K562 (cell line): Measurements from ENCODE around the gene STXBP6. TPM values are rescaled to one million over a fixed set of nuclear protein-coding genes. Genes with fewer than 3 reads are reported as not detected.

Source experiments
- ATAC-seq: fragments of 200-7000 bp; cut with Tn5 transposase; 3 replicates; pipeline ENCODE4 v1.9.1; 2020; ENCODE audit warnings: moderate library complexity
- BruUV-seq: library from RNA; stranded (reverse); fragments of 400-500 nt; replicated peaks from 2 replicates; lab custom pipeline; 2021; lab: Mats Ljungman, UMichigan
- CTCF ChIA-PET: fragments of 300-600 bp; formaldehyde crosslinking; extraction: SDS; loops from one replicate; lab custom pipeline; 2021; ENCODE audit warnings: low intra/inter-chr PET ratio; lab: Yijun Ruan, JAX
- POLR2A ChIA-PET: fragments of 300-600, 350-650 bp; sonication (Branson Sonifier 250); formaldehyde crosslinking; extraction: SDS; loops from one replicate; lab custom pipeline; 2021; ENCODE audit warnings: antibody characterized with exemption, inconsistent platforms; lab: Yijun Ruan, JAX
- DNase-seq, 4 experiments: peaks; one replicate each; pipeline versions ENCODE4 v3.0.0 to v3.0.0-alpha.2; 2011 to 2018; ENCODE audit warnings: low spot score in 3 of 4, mixed read lengths in 3 of 4; ENCODE audit errors: extremely low read depth in 1 of 4
- FAIRE-seq: peaks from 2 replicates; lab custom pipeline; 2011; peaks lifted over from hg19 to GRCh38; lab: Jason Lieb, UNC
- H2AFZ ChIP-seq: 2 replicates; pipeline ENCODE4 v1.6.0; 2011; ENCODE audit warnings: low read depth, low read length, control low read depth, inconsistent platforms
- H3K27ac ChIP-seq: fragments of 200-600 bp; 3 replicates; pipeline ENCODE4 v1.8.0; 2011; ENCODE audit warnings: low read depth, mild to moderate bottlenecking, control low read depth, inconsistent platforms, low read length, moderate library complexity, mixed read lengths; ENCODE audit errors: extremely low read depth
- H3K27me3 ChIP-seq, 2 experiments: fragments of 300-600 bp in 1 of 2; 2 replicates in 1 of 2; 3 replicates in 1 of 2; pipeline versions ENCODE4 v1.6.0 to v1.8.0; 2011; ENCODE audit warnings: inconsistent platforms in 2 of 2, low read length in 2 of 2, mild to moderate bottlenecking in 1 of 2, mixed read lengths in 1 of 2, moderate library complexity in 1 of 2; ENCODE audit not compliant: control insufficient read depth in 2 of 2, insufficient read depth in 2 of 2
- H3K36me3 ChIP-seq: fragments of 300-600 bp; 3 replicates; pipeline ENCODE4 v1.8.0; 2011; ENCODE audit warnings: mild to moderate bottlenecking, low read length, inconsistent platforms; ENCODE audit not compliant: control insufficient read depth, insufficient read depth
- H3K4me1 ChIP-seq, 2 experiments: fragments of 200-600 bp in 1 of 2; replicated peaks in 1 of 2; 2 replicates in 1 of 2; 3 replicates in 1 of 2; pipeline versions ENCODE4 v1.5.1 to v1.8.0; 2011; ENCODE audit warnings: inconsistent platforms in 2 of 2, low read length in 2 of 2, mild to moderate bottlenecking in 1 of 2, mixed read lengths in 1 of 2, moderate library complexity in 1 of 2; ENCODE audit not compliant: control insufficient read depth in 2 of 2, insufficient read depth in 2 of 2
- H3K4me2 ChIP-seq: 2 replicates; pipeline ENCODE4 v1.6.1; 2011; ENCODE audit warnings: low read length, control low read depth, inconsistent platforms, mixed read lengths; ENCODE audit not compliant: insufficient read depth
- H3K4me3 ChIP-seq: fragments of 200-600 bp; sonication (generic), shearing (Covaris generic); 2 replicates; pipeline ENCODE4 v1.5.1; 2016; ENCODE audit warnings: control low read depth, inconsistent platforms
- H3K79me2 ChIP-seq: fragments of 200-600 bp; 3 replicates; pipeline ENCODE4 v1.8.0; 2011; ENCODE audit warnings: low read length, inconsistent platforms; ENCODE audit not compliant: control insufficient read depth, insufficient read depth
- H3K9ac ChIP-seq, 2 experiments: 2 replicates each; pipeline versions ENCODE4 v1.6.0 to v1.6.1; 2011; ENCODE audit warnings: low read depth in 2 of 2, low read length in 2 of 2, control low read depth in 1 of 2, inconsistent platforms in 1 of 2, mild to moderate bottlenecking in 1 of 2, mixed read lengths in 1 of 2; ENCODE audit not compliant: insufficient read depth in 1 of 2
- H3K9me1 ChIP-seq: one replicate; pipeline ENCODE4 v1.6.0; 2011; ENCODE audit warnings: inconsistent platforms, mild to moderate bottlenecking, low read length, moderate library complexity; ENCODE audit not compliant: control insufficient read depth, insufficient read depth
- H3K9me3 ChIP-seq: replicated peaks from 2 replicates; pipeline ENCODE4 v1.5.1; 2011; ENCODE audit warnings: low read depth, low read length, inconsistent platforms; ENCODE audit not compliant: control insufficient read depth, insufficient read depth
- H4K20me1 ChIP-seq: replicated peaks from 2 replicates; pipeline ENCODE4 v1.6.1; 2011; ENCODE audit warnings: low read length, inconsistent platforms, mixed read lengths; ENCODE audit not compliant: control insufficient read depth, insufficient read depth
- CREB1 ChIP-seq, 2 experiments: sonication (generic) in 1 of 2; formaldehyde crosslinking in 1 of 2; IDR thresholded peaks; 2 replicates each; pipeline versions ENCODE4 v1.6.1 to v1.8.0; 2012 to 2022; ENCODE audit warnings: inconsistent platforms in 1 of 2, mild to moderate bottlenecking in 1 of 2, missing genetic modification reagents in 1 of 2, moderate library complexity in 1 of 2
- FOSL1 ChIP-seq: fragments of 200-800 bp; sonication (Bioruptor generic); conservative IDR thresholded peaks from 2 replicates; pipeline ENCODE4 v1.6.1; 2016; ENCODE audit warnings: missing genetic modification characterization, missing compliant biosample characterization
- ZNF699 ChIP-seq: fragments of 250-450 bp; sonication (Bioruptor Pico); IDR thresholded peaks from 2 replicates; pipeline ENCODE4 v1.8.0; 2021; ENCODE audit warnings: mild to moderate bottlenecking, moderate library complexity; ENCODE audit not compliant: insufficient replicate concordance
- WGBS: fragments of 100-300 bp; shearing (Covaris generic); methylation state at CpG from one replicate; pipeline ENCODE4 v1.1.6; 2016; ENCODE audit warnings: low coverage, mixed read lengths; ENCODE audit not compliant: insufficient coverage; ENCODE audit errors: missing lambda C conversion rate; 5-methylcytosine and 5-hydroxymethylcytosine counted together
- in situ Hi-C: fragments of 300-500 bp; cut with MboI; formaldehyde crosslinking; loops from 4 replicates; pipeline ENCODE4 v1.15.0; 2018; ENCODE audit warnings: inconsistent platforms, mixed read lengths
- intact Hi-C: fragments of 100-400 bp; cut with micrococcal nuclease; formaldehyde crosslinking; loops from 2 replicates; pipeline ENCODE4 v1.14.2; 2022
- polyA plus RNA-seq, 8 experiments: library from polyadenylated mRNA; depleted of rRNA in 4 of 8; stranded (reverse) in 5 of 8; unstranded in 3 of 8; fragments of >200 nt; fragmentation: Nextera tagmentation in 2 of 8; fragmentation: Illumina TruSeq in 1 of 8; extraction: Ambion mirVana in 2 of 8; extraction: Trizol in 1 of 8; gene quantifications; 2 replicates each; pipeline versions ENCODE4 v1.2.1 to v1.2.3, GENCODE V29; 2011 to 2014; ENCODE audit warnings: inconsistent platforms in 1 of 8, missing spikeins in 1 of 8
- total RNA-seq, 7 experiments: library from RNA; depleted of rRNA in 6 of 7; stranded (reverse); fragments of >200 nt in 6 of 7; fragmentation: Illumina TruSeq in 2 of 7; extraction: Trizol in 2 of 7; gene quantifications; 2 replicates each; pipeline versions ENCODE4 v1.2.1 to v1.2.3, GENCODE V29; 2011 to 2021; ENCODE audit warnings: low replicate concordance in 1 of 7

The STXBP6 gene
- total and polyA plus RNA-seq, 9 of the 15 experiments (the other 6 are each of a cell fraction or from before 2014, with no cell fraction given), result 0.27 to 0.89 (median 0.59) TPM

DNA sequence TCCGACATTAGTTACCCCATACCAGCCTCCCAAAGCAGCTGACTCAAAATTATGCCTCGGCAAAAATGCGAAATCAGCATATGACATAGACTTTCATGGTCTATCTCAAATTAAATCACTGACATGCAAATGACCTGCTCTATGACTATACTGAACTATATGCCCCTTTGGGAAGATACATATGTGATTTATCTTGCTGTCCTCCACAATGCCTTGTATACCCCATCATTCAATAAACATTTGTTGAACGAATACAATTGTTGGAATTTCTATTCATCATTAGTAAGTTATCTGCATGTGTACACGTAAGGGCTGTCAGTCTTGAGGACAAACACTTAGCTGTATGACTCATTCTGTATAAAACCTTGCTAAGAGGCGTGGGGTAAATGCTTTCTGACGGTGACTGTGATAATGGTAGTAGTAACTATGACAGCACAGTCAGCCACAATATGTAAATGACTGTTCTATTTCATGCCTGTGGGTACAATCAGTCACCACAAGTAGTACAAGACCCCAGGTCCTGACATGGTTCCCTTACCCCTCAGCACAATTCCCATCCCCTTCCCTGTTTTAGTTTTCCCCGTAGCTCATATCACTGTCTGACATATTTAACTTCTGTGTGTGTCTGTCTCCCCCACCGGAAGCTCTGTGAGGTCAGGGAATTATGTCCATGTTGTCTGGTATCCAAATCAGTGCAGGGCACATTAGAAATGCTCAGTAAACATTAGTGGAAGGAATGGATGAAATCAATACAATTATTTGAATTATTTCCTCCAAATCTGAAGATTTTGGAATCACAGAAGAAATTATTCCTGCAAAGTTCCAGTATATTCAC, 42.8 kb downstream of the STXBP6 start (continued):
- TF ChIP-seq CREB1 (IDR thresholded peaks at IDR 0.05), result 0 out of 2 replicates have a peak, but pooled peaks have one; percentile 18
- no peak for TF ChIP-seq CREB1 (CRISPR knock-in tag; IDR thresholded peaks at IDR 0.05)
- peak; percentile 70 for TF ChIP-seq FOSL1 (tag)

DNA sequence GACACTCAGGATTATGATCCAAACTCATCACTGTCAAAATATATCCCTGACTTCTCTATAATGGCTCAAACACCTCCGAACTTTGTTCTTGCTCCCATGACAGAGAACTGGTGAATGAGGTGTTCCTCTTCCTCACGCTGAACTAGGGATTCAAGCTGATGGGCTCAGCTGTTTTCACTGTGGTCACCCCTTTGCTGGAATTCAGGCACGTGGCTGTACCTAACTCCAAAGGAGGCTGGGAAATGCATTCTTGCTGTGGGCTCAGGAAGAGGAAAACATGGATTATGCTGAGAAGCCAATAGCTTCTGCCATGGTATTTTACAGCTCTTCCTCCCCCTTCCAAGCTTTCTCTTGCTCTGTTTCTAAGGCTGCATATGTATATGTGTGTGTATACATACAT, 43.9 kb downstream of the STXBP6 start:
- no peak overlapping the region for H2AFZ ChIP-seq
- H3K4me2 ChIP-seq, result no peak overlapping the region
- H3K27ac ChIP-seq, result no peak overlapping the region
- TF ChIP-seq ZNF699, result no peak
- peaks cover 0 to 3% of the 10 kb centered on the region in 2 experiments; a peak in 1 of 5 replicates for H3K27me3 ChIP-seq
- no peaks in the 10 kb centered on the region for H3K9me3 ChIP-seq
- H3K4me1 ChIP-seq, result peaks cover 0 to 4% of the 10 kb centered on the region in 2 experiments; a peak in 1 of 5 replicates
- H3K9me1 ChIP-seq, result no peaks in the 10 kb centered on the region
- no peak for FAIRE-seq
- in situ Hi-C loops, result no loop called here
- no peak for ATAC-seq
- no peak for DNase-seq
- intact Hi-C loops, result no loop called here
- BruUV-seq, result no TSS peak
- H4K20me1 ChIP-seq, result no peaks in the 10 kb centered on the region
- no peak overlapping the region for H3K4me3 ChIP-seq
- POLR2A ChIA-PET, result no interaction called here
- H3K79me2 ChIP-seq, result no peaks in the 10 kb centered on the region
- 2% methylated on average over 3 of the region's 3 CpGs for WGBS
- no peaks in the 10 kb centered on the region for H3K36me3 ChIP-seq
- CTCF ChIA-PET, result no interaction called here
- H3K9ac ChIP-seq, result no peak overlapping the region
